Muscle layer of duodenum (tissue), 2 donors: ENCODE results near the gene CTRB2.

ENCODE experiments used
- H3K27ac ChIP-seq: one replicate; pipeline ENCODE4 v1.7.0; 2013; ENCODE audit warnings: mild to moderate bottlenecking, low read length
- H3K27me3 ChIP-seq: one replicate; pipeline ENCODE4 v1.7.0; 2013; ENCODE audit warnings: low read depth, mild to moderate bottlenecking, control low read depth, low read length
- H3K36me3 ChIP-seq, 2 donors: one replicate each; pipeline ENCODE4 v1.7.0; 2013; ENCODE audit warnings: low read length in 2 of 2, control low read depth in 1 of 2, mild to moderate bottlenecking in 1 of 2; ENCODE audit not compliant: insufficient read depth in 2 of 2, control insufficient read depth in 1 of 2
- H3K4me1 ChIP-seq, 2 donors: one replicate each; pipeline ENCODE4 v1.7.0; 2013; ENCODE audit warnings: low read length in 2 of 2, mild to moderate bottlenecking in 2 of 2, control low read depth in 1 of 2, moderate library complexity in 1 of 2; ENCODE audit not compliant: insufficient read depth in 2 of 2, control insufficient read depth in 1 of 2
- H3K4me3 ChIP-seq, 2 donors: one replicate each; pipeline ENCODE4 v1.7.0; 2013; ENCODE audit warnings: low read length in 2 of 2, low read depth in 1 of 2, mild to moderate bottlenecking in 1 of 2
- H3K9me3 ChIP-seq, 2 donors: one replicate each; pipeline ENCODE4 v1.7.0; 2013; ENCODE audit warnings: low read length in 2 of 2, control low read depth in 1 of 2, mild to moderate bottlenecking in 1 of 2; ENCODE audit not compliant: control insufficient read depth in 1 of 2
- donor health status: healthy.

CTRB2 gene

DNA sequence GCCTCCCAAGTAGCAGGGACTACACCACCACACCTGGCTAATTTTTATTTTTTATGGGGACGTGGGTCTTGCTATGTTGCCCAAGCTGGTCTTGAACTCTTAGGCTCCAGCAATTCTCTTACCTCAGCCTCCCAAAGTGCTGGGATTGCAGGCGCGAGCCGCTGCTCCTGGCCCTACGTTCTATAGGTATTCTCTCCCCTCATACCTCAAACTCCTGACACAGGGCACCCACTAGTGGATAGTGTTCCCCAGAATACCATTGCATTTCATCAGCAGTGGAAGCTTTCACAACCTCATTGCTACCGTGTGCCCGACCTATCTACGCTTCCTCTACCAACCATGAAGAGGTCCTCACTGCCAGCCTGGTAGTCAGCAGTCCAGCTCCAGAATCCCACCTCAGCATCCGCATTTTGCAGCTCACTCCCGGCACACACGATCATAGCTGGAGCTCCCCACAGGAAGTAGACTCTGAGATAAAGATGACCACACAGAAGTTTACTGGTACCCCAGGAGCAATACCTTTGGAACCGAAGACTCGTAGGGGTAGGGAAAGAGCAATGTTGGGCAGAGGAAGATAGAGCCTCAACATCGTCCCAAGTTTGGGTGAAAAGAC is 9.3 kb downstream of the CTRB2 start:
- Histone ChIP-seq H3K9me3 (no peaks in the 10 kb centered on the region), H3K27ac (no peak overlapping the region), H3K27me3 (no peaks in the 10 kb centered on the region), H3K4me3 (no peak overlapping the region), H3K4me1 (peaks cover 0 to 6% of the 10 kb centered on the region in 2 donors), H3K36me3 (no peaks in the 10 kb centered on the region)

DNA sequence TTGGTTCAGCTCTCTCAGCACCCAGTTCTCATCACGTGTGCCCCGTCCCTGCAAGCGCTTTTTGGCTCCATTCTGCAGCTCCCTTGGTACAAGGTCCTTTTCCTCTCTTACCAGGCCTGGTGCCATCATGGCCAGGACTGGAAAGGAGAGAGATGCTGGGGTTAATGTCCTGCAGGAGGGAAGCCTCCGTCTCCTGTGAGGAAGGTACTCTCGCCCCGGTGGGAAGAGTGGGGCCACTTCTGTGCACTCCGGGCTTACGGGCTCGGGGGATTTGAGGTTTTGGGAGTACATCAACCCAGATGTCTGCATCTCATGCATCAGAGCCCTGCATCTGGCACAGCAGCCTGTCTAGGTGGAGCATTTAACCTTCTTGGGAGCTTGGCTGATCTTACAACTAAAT is 10.1 kb downstream of the CTRB2 start:
- H3K9me3 ChIP-seq, result no peaks in the 10 kb centered on the region
- H3K36me3 ChIP-seq, result no peaks in the 10 kb centered on the region
- peaks cover 0 to 6% of the 10 kb centered on the region in 2 donors for H3K4me1 ChIP-seq
- no peak overlapping the region for H3K4me3 ChIP-seq
- H3K27me3 ChIP-seq, result no peaks in the 10 kb centered on the region
- no peak overlapping the region for H3K27ac ChIP-seq

DNA sequence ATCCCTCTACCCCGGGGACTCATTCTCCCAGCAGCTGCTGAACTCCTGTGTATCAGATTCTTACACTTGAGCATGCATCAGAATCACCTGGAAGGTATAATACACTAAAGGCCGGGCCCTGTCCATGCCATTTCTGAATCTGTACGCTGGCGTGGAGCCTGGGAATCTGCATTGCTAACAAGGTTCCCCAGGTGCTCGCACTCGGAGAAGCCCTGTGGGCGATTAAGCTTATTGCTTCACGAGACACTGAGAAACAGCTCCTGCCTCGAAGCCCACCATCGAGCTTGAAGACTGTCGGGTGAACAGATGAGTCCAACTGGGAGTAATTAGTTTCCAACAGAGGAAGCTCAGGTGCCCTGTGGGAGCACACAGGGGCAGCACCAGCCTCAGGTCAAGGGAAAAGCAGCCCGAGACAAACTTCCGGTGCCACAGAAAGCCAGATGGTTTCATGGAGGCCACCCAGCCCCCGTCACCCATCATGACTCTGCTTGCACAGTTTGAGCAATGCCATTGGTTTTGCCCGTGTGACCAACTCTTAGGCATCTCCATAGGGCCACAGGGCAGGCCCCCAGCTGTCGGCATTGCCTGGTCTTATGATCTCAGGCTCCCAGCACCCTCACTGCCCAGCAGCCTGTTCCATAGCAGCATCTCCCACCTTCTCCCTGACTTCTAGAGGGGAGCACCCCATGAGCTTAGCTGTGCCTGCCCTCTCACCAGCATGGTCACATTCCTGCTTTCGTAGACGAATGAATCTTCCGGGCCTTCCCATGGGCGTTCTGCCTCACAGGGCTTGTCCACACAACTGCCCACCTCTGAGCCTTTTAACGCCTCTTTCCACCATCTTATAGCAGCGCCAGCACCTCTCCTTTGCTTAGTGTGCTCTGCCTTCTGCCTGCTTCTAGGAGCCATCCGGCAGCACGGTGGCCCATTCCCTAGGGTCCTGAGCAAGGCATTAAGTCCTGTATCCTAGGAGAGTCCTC is 10.9 kb downstream of the CTRB2 start:
- H3K36me3 ChIP-seq, result no peaks in the 10 kb centered on the region
- H3K4me1 ChIP-seq, result peaks cover 0 to 6% of the 10 kb centered on the region in 2 donors
- no peaks in the 10 kb centered on the region for H3K9me3 ChIP-seq
- H3K27ac ChIP-seq, result no peak overlapping the region
- no peaks in the 10 kb centered on the region for H3K27me3 ChIP-seq
- H3K4me3 ChIP-seq, result no peak overlapping the region

DNA sequence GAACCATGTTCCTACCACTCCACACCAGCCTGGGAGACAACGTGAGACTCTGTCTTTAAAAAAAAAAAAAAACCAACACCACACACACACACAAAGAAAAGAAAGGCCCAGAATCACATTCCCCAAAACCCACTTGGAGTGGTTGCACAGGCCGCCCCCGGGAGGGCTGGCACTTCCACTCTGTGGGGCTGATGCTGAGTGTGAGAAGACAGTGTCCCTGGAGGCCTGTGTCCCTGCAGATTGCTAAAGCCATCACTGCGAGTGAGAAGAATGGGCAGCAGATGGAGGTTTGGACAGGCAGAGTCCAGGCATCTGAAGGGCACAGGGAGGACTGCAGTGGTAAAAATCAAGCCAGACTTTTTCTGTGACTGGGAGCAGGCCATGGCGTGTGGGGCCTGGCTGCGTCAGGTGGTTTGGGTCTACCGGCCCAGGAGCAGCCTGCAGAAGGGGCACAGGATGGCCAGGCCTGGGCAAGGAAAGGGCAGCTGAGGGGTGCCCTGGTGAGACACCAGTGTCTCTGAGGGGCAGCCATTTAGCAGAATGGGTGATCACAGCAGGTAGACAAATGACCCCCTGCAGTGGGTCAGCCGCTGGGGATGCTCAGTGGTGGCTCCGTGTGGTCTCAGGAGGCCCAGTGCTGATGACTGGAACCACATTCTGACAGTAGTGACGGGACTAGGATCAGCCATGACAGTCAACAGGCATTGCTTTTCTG is 13.1 kb downstream of the CTRB2 start:
- H3K27me3 ChIP-seq, result no peaks in the 10 kb centered on the region
- H3K4me3 ChIP-seq, result no peak overlapping the region
- no peak overlapping the region for H3K27ac ChIP-seq
- H3K4me1 ChIP-seq, result peaks cover 0 to 6% of the 10 kb centered on the region in 2 donors
- no peaks in the 10 kb centered on the region for H3K36me3 ChIP-seq
- H3K9me3 ChIP-seq, result no peaks in the 10 kb centered on the region

DNA sequence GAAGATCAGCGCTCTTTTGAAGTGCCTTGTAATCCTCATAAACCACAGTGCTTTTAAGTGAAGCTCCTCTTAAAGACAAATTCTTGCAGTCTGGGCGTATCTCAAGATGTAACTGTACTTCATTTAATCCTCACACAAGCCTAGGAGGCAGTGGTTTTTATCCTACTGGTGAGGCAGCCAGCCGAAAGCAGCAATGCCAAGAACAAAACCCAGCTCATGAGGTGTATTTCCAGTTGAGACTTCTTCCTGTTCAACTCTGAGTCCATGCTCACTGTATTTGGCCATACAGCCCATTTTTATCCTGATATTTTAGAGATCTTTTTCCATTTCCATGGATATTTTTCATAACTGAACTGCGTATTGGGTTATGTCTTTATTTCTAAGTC is 13.7 kb downstream of the CTRB2 start:
- no peaks in the 10 kb centered on the region for H3K27me3 ChIP-seq
- no peaks in the 10 kb centered on the region for H3K36me3 ChIP-seq

DNA sequence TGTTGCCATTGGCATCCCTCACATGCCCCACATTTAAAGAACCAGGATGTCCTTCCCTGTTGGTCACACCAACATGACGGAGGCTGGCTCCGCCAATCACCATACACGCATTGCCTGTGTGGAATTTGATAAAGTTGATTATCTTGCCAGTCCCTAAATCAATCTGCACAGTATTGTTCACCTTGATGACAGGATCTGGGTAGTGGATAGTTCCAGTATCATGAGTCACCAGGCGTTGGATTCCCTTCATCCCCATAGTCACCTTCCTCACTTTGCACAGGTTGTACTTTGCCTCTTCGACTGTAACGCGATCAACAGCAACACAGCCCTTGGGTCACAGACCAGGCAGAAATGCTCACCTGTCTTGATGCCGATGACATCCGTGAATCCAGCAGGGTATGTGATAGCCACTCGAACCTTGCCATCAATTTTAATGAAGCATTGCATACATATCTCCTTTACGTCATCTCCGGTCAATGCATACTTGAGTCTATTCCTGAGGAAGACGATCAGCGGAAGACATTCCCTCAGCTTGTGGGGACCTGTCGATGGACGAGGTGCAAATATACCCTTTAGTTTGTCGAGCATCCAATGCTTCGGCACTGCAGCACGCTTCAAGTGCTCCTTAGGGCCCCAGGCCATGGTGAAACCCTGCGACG is 14.2 kb downstream of the CTRB2 start:
- H3K4me3 ChIP-seq, result no peak overlapping the region
- H3K27me3 ChIP-seq, result no peaks in the 10 kb centered on the region
- H3K4me1 ChIP-seq, result peaks cover 0 to under 1% of the 10 kb centered on the region in 2 donors
- H3K27ac ChIP-seq, result no peak overlapping the region
- H3K9me3 ChIP-seq, result no peaks in the 10 kb centered on the region
- no peaks in the 10 kb centered on the region for H3K36me3 ChIP-seq

More for the DNA sequence above, 13.7 kb downstream of the CTRB2 start:
- Histone ChIP-seq H3K4me1 (peaks cover 0 to 5% of the 10 kb centered on the region in 2 donors), H3K27ac (no peak overlapping the region), H3K9me3 (no peaks in the 10 kb centered on the region), H3K4me3 (no peak overlapping the region)

DNA sequence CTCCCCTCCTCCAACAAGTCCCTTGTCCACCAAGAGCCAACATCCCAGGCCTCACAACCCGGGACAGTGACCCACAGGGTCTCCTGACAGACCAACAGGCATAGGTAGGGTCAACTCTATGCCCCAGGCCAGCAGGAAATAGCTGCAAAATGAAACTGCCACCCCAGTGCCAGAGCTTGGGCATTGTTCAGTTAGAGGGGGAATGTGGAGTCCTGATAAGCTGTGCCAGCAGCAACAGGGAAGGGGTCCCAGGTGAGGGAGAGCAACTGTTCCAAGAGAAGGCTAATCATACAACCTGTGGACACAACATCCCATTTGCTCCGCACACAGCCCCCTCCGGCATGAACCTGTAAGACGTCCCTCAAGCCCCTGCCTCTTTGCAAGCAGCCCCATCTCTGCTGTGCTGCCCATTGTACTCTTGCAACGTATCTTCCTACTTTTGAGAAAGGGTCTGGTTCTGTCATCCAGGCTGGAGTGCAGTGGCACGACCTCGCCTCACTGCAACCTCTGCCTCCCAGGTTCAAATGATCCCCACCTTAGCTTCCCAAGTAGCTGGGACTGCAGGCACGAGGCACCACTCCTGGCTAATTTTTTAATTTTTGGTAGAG is 17.2 kb downstream of the CTRB2 start:
- Histone ChIP-seq H3K4me3 (no peak overlapping the region), H3K9me3 (no peaks in the 10 kb centered on the region), H3K4me1 (no peaks in the 10 kb centered on the region), H3K36me3 (no peaks in the 10 kb centered on the region), H3K27me3 (no peaks in the 10 kb centered on the region), H3K27ac (no peak overlapping the region)

DNA sequence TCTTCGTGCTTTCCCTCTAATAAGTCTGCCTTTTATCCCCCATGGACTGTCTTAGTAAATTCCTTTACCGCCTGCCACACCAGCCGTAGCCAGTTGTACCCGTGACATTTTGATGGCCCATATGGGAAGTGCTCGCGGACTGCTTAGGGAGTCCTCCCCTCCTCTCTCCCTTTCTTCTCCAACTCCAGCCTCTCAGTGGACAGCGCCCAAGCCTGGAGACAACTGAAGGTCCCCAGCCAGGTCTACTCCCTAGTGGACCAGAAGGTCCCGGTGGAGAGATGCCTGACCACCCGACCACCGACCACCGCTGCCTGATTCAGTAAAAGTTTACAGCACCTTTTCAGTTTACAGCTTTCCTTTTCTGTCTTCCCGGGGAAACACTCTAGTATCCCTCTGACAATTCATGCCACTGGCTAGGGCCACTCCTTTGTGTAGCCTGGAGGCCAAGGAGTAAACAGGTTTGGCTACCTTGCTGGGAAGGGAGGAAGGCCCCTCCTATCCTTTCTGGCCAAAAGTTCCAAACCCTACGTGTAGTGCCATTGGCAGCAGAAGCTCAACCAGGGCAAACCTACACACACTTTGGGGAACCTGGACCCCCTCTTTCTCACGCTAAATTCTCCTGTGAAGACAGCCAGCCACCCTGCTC is 18.0 kb downstream of the CTRB2 start:
- no peak overlapping the region for H3K4me3 ChIP-seq
- no peak overlapping the region for H3K27ac ChIP-seq
- H3K9me3 ChIP-seq, result no peaks in the 10 kb centered on the region
- H3K4me1 ChIP-seq, result no peaks in the 10 kb centered on the region
- no peaks in the 10 kb centered on the region for H3K36me3 ChIP-seq
- H3K27me3 ChIP-seq, result no peaks in the 10 kb centered on the region

DNA sequence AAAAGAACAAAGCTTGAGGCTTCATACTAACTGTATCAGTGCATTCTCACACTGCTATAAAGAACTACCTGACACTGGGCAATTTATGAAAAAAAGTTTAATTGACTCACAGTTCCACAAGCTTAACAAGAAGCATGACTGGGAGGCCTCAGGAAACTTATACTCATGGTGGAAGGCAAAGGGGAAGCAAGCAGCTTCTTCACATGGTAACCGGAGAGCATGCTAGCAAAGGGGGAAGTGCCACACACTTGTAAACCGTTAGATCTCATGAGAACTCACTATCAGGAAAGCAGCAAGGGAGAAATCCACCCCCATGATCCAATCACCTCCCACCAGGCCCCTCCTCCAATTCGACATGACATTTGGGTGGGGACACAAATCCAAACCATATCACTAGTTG is 25.3 kb downstream of the CTRB2 start:
- H3K36me3 ChIP-seq, result no peaks in the 10 kb centered on the region
- H3K4me1 ChIP-seq, result no peaks in the 10 kb centered on the region
- H3K9me3 ChIP-seq, result peaks cover 10% of the 10 kb centered on the region in 2 donors
- H3K27me3 ChIP-seq, result no peaks in the 10 kb centered on the region
- H3K27ac ChIP-seq, result no peak overlapping the region
- no peak overlapping the region for H3K4me3 ChIP-seq

DNA sequence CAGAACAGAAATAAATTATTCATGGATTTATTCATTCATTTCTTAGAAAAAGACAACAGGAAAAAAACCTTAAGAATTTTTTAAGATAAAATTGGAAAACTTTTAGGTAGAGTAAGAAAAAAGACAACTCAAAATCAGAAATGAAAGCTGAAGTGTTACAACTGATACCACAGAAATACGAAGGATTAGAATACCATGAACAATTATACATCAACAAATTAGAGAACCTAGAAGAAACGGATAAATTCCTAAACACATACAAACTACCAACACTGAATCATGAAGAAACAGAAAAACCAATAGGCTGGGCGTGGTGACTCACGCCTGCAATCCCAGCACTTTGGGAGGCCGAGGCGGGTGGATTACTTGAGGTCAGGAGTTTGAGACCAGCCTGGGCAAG is 27.8 kb downstream of the CTRB2 start:
- H3K4me3 ChIP-seq, result no peak overlapping the region
- no peaks in the 10 kb centered on the region for H3K4me1 ChIP-seq
- no peaks in the 10 kb centered on the region for H3K36me3 ChIP-seq
- H3K9me3 ChIP-seq, result peaks cover 15 to 22% of the 10 kb centered on the region in 2 donors
- no peaks in the 10 kb centered on the region for H3K27me3 ChIP-seq
- H3K27ac ChIP-seq, result no peak overlapping the region
